AG10803 (cell line): ENCODE measurements around the gene SFMBT2.

Source experiments
- DNase-seq: peaks from one replicate; pipeline ENCODE4 v3.0.0; 2010; ENCODE audit warnings: low read depth
- H3K4me3 ChIP-seq: 2 replicates; pipeline ENCODE4 v1.5.1; 2011; ENCODE audit warnings: mild to moderate bottlenecking, low read length, control low read depth
- TF ChIP-seq, protein P1 (sequence below): conservative IDR thresholded peaks from 2 replicates; pipeline ENCODE4 v1.5.1; 2011; ENCODE audit warnings: mild to moderate bottlenecking, low read length, control low read depth, inconsistent platforms

The SFMBT2 gene

GRCh38 chr10:7281429-7281828 lies 129.4 kb downstream of the SFMBT2 start:
- no peak for DNase-seq
- no peak overlapping the region for H3K4me3 ChIP-seq
- TF ChIP-seq, protein P1, sequence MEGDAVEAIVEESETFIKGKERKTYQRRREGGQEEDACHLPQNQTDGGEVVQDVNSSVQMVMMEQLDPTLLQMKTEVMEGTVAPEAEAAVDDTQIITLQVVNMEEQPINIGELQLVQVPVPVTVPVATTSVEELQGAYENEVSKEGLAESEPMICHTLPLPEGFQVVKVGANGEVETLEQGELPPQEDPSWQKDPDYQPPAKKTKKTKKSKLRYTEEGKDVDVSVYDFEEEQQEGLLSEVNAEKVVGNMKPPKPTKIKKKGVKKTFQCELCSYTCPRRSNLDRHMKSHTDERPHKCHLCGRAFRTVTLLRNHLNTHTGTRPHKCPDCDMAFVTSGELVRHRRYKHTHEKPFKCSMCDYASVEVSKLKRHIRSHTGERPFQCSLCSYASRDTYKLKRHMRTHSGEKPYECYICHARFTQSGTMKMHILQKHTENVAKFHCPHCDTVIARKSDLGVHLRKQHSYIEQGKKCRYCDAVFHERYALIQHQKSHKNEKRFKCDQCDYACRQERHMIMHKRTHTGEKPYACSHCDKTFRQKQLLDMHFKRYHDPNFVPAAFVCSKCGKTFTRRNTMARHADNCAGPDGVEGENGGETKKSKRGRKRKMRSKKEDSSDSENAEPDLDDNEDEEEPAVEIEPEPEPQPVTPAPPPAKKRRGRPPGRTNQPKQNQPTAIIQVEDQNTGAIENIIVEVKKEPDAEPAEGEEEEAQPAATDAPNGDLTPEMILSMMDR = no peak

- TF ChIP-seq, protein P1 = no peak
- no peak overlapping the region for H3K4me3 ChIP-seq
- no peak for DNase-seq
These were observed 131.5 kb downstream of the SFMBT2 start for GRCh38 chr10:7279303-7279702.

GRCh38 chr10:7277867-7278266 lies 133.0 kb downstream of the SFMBT2 start:
- no peak overlapping the region for H3K4me3 ChIP-seq
- TF ChIP-seq, protein P1 = no peak

GRCh38 chr10:7277432-7277831 lies 133.4 kb downstream of the SFMBT2 start:
- TF ChIP-seq, protein P1 = no peak
- no peak for DNase-seq

More at GRCh38 chr10:7277867-7278266, 133.0 kb downstream of the SFMBT2 start:
- no peak for DNase-seq

GRCh38 chr10:7275761-7276440 lies 134.9 kb downstream of the SFMBT2 start:
- DNase-seq = no peak
- no peak overlapping the region for H3K4me3 ChIP-seq
- TF ChIP-seq, protein P1 = no peak

More at GRCh38 chr10:7277432-7277831, 133.4 kb downstream of the SFMBT2 start:
- no peak overlapping the region for H3K4me3 ChIP-seq

GRCh38 chr10:7274293-7274692 lies 136.5 kb downstream of the SFMBT2 start:
- no peak for DNase-seq
- no peak overlapping the region for H3K4me3 ChIP-seq
- TF ChIP-seq, protein P1 = no peak

- TF ChIP-seq, protein P1 = no peak
- no peak for DNase-seq
- no peak overlapping the region for H3K4me3 ChIP-seq
These were observed 138.8 kb downstream of the SFMBT2 start for GRCh38 chr10:7272008-7272407.
